HEK293 (cell line): ENCODE data around the gene IP6K3.
A peak's percentile ranks its signal among the peaks of the same experiment; 100 is the strongest.

Experiments
- CTCF ChIP-seq: fragments of 450-650 bp; formaldehyde crosslinking; IDR thresholded peaks from 2 replicates; pipeline ENCODE4 v1.5.1; 2016; ENCODE audit warnings: missing biosample characterization, missing genetic modification characterization
- KLF7 ChIP-seq: fragments of 450-650 bp; formaldehyde crosslinking; IDR thresholded peaks from 2 replicates; pipeline ENCODE4 v1.5.1; 2016; ENCODE audit warnings: missing biosample characterization, missing genetic modification characterization, borderline replicate concordance
- PRDM6 ChIP-seq: fragments of 450-650 bp; formaldehyde crosslinking; IDR thresholded peaks from 2 replicates; pipeline ENCODE4 v1.5.1; 2017; ENCODE audit warnings: missing biosample characterization, missing genetic modification characterization
- TCF7L2 ChIP-seq: IDR thresholded peaks from 2 replicates; pipeline ENCODE4 v1.6.1; 2011; ENCODE audit warnings: low read depth, mild to moderate bottlenecking, inconsistent platforms, low read length, moderate library complexity, borderline replicate concordance
- ZNF148 ChIP-seq: fragments of 450-650 bp; formaldehyde crosslinking; IDR thresholded peaks from 2 replicates; pipeline ENCODE4 v1.5.0; 2017; ENCODE audit warnings: missing biosample characterization, missing genetic modification characterization, borderline replicate concordance
- ZNF19 ChIP-seq: fragments of 450-650 bp; formaldehyde crosslinking; IDR thresholded peaks from 2 replicates; pipeline ENCODE4; 2016; ENCODE audit warnings: missing biosample characterization, missing genetic modification characterization, low read depth
- ZNF239 ChIP-seq: fragments of 450-650 bp; formaldehyde crosslinking; IDR thresholded peaks from 2 replicates; pipeline ENCODE4 v1.5.1; 2016; ENCODE audit warnings: missing biosample characterization, missing genetic modification characterization
- ZNF341 ChIP-seq: fragments of 450-650 bp; formaldehyde crosslinking; IDR thresholded peaks from 2 replicates; pipeline ENCODE4; 2016; ENCODE audit warnings: low read depth, missing biosample characterization, missing genetic modification characterization
- ZNF544 ChIP-seq: fragments of 450-650 bp; formaldehyde crosslinking; IDR thresholded peaks from 2 replicates; pipeline ENCODE4 v1.5.0; 2017; ENCODE audit warnings: missing biosample characterization, missing genetic modification characterization
- ZNF610 ChIP-seq: fragments of 450-650 bp; formaldehyde crosslinking; IDR thresholded peaks from 2 replicates; pipeline ENCODE4 v1.5.1; 2016; ENCODE audit warnings: missing biosample characterization, missing genetic modification characterization, borderline replicate concordance
- ZNF677 ChIP-seq: fragments of 450-650 bp; IDR thresholded peaks from 2 replicates; pipeline ENCODE4 v1.5.0; 2018; ENCODE audit warnings: missing biosample characterization, mild to moderate bottlenecking, missing genetic modification characterization, moderate library complexity

- TF ChIP-seq TCF7L2 (no peak), KLF7 (0 out of 2 replicates have a peak, but pooled peaks have one; percentile 40), CTCF (tag by site-specific recombination) (peak; percentile 91), ZNF148 (no peak), ZNF610 (tag by site-specific recombination) (no peak), ZNF544 (tag by site-specific recombination) (no peak), ZNF19 (tag by site-specific recombination) (no peak), ZNF341 (tag by site-specific recombination) (peak; percentile 42; the same call in 1 of the 2 replicates), ZNF239 (no peak), PRDM6 (tag by site-specific recombination) (no peak), ZNF677 (tag by site-specific recombination) (no peak)
Measured at GRCh38 chr6:33771146-33772081, 24.7 kb upstream of the IP6K3 start.
